ENCODE results near the gene C4orf36. TPM values are rescaled to one million over a fixed set of nuclear protein-coding genes. Genes with fewer than 3 reads are reported as not detected.

C4orf36 gene
- total and polyA plus RNA-seq, 2 of the 4 experiments (the other 2 are of a cell fraction): 0.18 to 0.41 TPM

GRCh38 chr4:86901864-86902263 lies 9.6 kb upstream of the C4orf36 start:
- H3K18ac ChIP-seq (ENCODE audit: low read depth, low read length): no peak overlapping the region
- ATAC-seq (ENCODE audit: low read depth) (no peak), DNase-seq (no peak)
- no peak overlapping the region for H2BK120ac ChIP-seq (ENCODE audit: low read depth, low read length)
- no peak overlapping the region for H2BK20ac ChIP-seq (ENCODE audit: low read depth, low read length)
- no peak overlapping the region for H4K8ac ChIP-seq (ENCODE audit: low read depth in 2 of 2, low read length in 2 of 2)
- H3K23ac ChIP-seq (ENCODE audit: low read depth, low read length): no peak overlapping the region
- H2BK5ac ChIP-seq (ENCODE audit: low read depth, low read length, poor library complexity, severe bottlenecking): no peak overlapping the region
- H3K4ac ChIP-seq (ENCODE audit: low read depth, low read length): no peak overlapping the region
- no peak overlapping the region for H3K4me2 ChIP-seq (ENCODE audit: low read depth, low read length)
- no TSS peak for BruUV-seq (replicated peaks)
- no peak overlapping the region for H2AK5ac ChIP-seq (ENCODE audit: low read depth, low read length)
- H3K27me3 ChIP-seq (ENCODE audit: control insufficient read depth, insufficient read depth, low read length): no peaks in the 10 kb centered on the region
- no peak overlapping the region for H3K9ac ChIP-seq (ENCODE audit: low read depth, low read length)
- POLR2A ChIA-PET (ENCODE audit: unreplicated experiment): no interaction called here
- no peaks in the 10 kb centered on the region for H3K36me3 ChIP-seq (ENCODE audit: control insufficient read depth, insufficient read depth, low read length)
- no peak overlapping the region for H3K56ac ChIP-seq (ENCODE audit: extremely low read depth, insufficient read depth, low read length)
- TF ChIP-seq BHLHE40 (IDR thresholded peaks at IDR 0.05; ENCODE audit: low read depth, low read length): no peak
- no peak overlapping the region for H2BK15ac ChIP-seq (ENCODE audit: low read depth, low read length)
- H2AK9ac ChIP-seq (replicated peaks; ENCODE audit: low read depth, low read length, poor library complexity): no peak overlapping the region
- dilution Hi-C loops (cut with HindIII; ENCODE audit: low sequenced_read_pairs, unreplicated experiment): no loop called here
- H3K9me1 ChIP-seq (ENCODE audit: insufficient read depth, low read length): no peaks in the 10 kb centered on the region
- H4K91ac ChIP-seq (ENCODE audit: insufficient read depth, low read depth, low read length): no peak overlapping the region
- H3K79me1 ChIP-seq (ENCODE audit: low read depth in 1 of 2, low read length in 2 of 2): no peaks in the 10 kb centered on the region
- no CpG with 5 or more reads among the region's 3 CpGs for WGBS, 2 experiments (ENCODE audit: extremely low coverage in 2 of 2, insufficient read length in 1 of 2)
- H3K27ac ChIP-seq (ENCODE audit: insufficient read depth, low read length): no peak overlapping the region
- no peaks in the 10 kb centered on the region; the same call in 1 of the 2 replicates for H3K9me3 ChIP-seq (ENCODE audit: control insufficient read depth, insufficient read depth, low read length)
- no peaks in the 10 kb centered on the region for H3K4me1 ChIP-seq (ENCODE audit: control insufficient read depth, insufficient read depth, low read length)
- CTCF ChIA-PET: no interaction called here
- no peak overlapping the region for H2AFZ ChIP-seq (replicated peaks; ENCODE audit: low read length, poor library complexity)
- no peaks in the 10 kb centered on the region for H4K20me1 ChIP-seq (ENCODE audit: insufficient read depth, low read length)
- no peak overlapping the region for H3K4me3 ChIP-seq (ENCODE audit: insufficient read depth, low read depth, low read length)
- intact Hi-C loops (cut with micrococcal nuclease): no loop called here
- H4K5ac ChIP-seq (ENCODE audit: low read depth, low read length): no peak overlapping the region
- in situ Hi-C loops (cut with MboI; ENCODE audit: low sequenced_read_pairs): loop anchor here (25.0 kb wide), 1 partner anchor 560 kb away; no protein-coding TSS in a partner anchor
- no peak overlapping the region for H3K14ac ChIP-seq (replicated peaks; ENCODE audit: low read depth, low read length)

All from IMR-90 (cell line).